ENCODE measurements around the gene CFAP46. TPM values are rescaled to one million over a fixed set of nuclear protein-coding genes. Genes with fewer than 3 reads are reported as not detected.

Gene CFAP46
- total RNA-seq, 1 donor from 2014 or later: 0.20 TPM

DNA sequence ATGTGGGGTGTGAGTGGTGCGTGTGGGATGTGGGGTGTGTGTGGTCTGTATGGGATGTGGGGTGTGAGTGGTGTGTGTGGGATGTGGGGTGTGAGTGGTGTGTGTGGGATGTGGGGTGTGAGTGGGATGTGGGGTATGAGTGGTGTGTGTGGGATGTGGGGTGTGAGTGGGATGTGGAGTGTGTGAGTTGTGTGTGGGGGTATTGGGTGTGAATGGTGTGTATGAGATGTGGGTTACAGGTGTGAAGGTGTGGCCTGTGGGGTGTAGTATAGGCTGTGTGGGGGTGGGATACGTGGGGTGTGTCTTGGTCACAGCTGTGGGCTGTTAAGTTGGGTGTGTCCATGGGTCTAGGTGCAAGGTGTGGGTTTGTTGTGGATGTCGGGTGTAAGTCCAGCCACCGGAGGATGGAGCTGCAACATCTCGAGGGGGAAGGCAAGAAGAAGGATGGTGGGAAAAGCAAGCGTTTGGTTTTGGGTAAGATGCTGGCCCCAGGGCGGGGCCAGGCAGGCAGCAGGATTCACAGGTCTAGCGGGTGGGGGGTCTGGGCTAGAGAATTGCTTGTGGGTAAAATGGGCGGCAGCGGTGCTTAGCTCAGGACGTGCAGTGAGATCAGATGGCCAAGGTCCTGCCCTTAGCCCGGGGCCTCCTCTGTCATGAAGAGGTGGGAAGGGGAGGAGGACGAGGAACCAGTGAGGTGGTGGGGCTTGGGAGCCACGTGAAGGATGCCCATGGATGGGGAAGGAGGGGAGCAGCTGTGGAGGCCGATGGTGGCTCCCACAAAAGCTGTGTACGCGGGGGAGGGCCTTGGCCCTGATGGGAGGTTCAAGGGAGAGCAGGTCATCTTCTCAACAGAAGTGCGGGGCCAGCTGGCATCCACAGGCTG, 60.1 kb downstream of the CFAP46 start:
- DNase-seq (ENCODE audit: low read depth in 2 of 2): no peak

DNA sequence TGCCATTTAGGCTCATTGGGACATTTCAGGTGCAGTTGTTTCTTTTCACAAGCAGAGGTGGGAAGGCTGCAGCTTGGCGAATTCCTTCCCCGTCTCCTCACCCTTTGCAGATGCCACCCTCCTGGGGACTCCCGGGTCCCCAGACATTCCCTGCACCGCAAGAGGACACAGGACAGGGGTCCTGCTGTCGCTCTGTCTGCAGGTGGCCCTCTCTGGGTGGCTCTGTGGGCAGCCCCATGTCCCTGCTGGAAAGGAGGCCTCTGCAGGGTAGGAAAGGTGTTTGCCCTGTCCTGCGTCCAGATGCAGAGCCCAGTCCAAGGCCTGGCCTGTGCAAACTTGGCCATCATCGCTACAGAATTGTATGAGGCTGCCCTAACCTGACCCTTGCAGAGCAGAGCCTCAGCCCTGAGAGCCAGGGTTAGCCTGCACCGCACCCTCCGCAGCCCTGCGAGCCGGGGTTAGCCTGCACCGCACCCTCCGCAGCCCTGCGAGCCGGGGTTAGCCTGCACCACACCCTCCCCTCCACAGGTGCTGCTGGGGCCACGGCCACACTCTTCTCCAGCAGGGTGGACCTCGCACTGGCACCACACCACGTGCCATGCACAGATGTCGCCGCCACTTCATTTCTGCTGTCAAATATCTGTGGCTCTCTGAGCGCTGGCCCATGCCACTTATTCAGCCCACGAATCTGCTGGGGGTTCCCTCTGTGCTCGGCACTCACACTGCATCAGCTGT, 61.0 kb downstream of the CFAP46 start:
- no peak for DNase-seq (ENCODE audit: low read depth in 2 of 2)

DNA sequence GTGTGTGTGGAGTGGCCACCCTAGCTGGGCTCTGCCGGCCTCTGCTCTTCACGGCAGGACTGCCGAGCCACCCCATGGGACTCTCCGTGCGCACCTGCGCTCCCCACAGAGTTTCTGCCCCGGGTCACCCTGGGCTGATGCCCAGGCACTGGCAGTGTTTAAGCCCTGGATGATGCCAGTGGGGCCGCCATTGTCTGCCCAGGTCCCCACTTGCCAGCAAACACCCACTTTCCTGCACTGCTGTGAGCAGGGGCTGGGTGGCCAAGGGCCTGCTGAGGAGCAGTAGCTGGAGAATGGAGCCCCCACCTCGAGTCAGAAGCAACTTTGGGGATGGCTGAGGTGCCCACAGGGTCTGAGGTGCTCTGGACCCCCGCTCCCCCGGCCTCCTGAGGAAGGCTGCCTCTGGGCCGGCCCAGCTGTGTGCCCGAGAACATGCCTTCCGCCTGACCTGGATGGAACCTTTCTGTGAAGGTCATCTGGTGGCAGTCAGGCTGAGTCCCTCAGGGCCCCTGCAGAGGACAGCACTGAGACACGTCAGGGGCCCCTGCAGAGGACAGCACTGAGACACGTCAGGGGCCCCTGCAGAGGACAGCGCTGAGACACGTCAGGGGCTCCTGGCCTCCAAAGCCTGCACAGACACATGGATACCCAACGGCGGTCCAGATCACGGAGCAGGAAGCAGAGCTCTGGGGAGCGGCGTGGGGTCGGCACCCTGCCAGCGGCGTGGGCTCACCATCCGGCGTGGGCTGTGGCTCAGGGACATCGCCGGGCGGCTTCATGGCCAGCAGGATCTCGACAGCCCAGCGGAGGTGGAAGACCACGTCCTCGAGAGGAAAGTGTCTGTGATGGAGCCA, 62.0 kb downstream of the CFAP46 start:
- no peak for DNase-seq (ENCODE audit: low read depth in 2 of 2)

DNA sequence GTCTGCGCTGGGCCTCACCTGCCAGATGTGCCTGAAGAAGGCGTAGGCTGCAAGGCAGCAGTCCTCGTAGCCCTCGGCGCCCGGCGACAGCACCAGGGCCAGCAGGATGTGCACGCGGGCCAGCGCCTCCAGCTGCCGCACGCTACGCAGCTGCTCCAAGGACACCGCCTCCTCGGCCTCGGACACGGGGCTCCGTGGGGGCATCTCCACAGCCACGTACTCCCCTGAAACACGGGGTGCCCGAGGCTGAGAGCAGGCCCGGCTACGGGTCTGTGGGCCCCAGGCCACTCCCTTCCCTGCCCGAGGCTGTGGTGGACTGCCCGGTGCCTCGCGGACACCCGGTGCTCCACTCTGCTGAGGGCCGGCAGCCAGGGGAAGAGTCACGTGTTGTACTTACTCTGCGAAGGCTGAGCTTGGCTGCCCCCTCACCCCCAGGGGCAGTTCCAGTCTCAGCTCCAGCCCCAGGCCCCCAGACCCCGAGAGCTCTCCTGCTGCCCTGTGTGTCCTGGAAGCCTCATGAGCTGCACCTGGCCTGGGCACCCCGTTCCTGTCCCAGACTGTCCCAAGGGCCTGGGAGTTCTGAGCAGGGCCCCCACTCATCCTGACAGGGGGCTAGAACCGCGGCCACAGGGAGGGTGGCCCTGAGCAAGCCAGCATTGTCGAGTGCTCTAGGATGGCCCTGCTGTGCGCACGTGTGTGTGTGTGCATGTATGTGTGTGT, 62.8 kb downstream of the CFAP46 start:
- no peak for DNase-seq (ENCODE audit: low read depth in 2 of 2)

DNA sequence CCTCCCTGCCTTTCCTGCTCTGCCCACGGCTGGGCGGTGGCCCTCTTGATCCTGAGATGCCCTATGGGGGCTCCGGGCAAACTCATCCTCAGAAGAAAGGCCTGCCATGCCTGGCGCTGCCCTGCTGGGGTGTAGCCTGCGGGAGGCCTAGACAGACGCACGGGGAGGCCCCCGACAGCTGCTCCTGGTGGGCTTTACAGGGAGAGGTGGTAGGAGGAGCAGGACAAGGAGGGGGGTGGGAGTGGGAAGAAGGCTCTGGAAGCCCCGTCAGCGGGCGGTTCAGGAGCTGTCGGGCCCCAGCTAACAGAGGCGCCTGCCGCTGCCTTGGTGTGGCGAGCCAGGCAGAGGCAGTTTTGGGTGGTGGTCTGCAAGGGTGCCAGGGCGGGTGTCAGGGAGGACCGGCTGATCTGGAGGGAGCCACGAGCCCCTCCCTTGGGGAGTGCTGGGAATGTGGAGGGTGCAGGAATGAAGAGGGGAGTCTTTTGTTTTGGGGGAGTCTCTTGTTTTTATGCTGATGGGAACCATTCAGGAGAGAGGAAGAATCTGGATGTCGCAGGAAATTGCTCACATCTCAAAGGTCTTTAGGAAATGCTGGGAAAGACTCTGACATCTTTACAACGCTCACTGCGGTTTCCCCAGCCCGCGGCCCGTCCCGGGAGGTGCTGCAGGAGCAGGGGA, 63.5 kb downstream of the CFAP46 start:
- no peak for DNase-seq (ENCODE audit: low read depth in 2 of 2)

DNA sequence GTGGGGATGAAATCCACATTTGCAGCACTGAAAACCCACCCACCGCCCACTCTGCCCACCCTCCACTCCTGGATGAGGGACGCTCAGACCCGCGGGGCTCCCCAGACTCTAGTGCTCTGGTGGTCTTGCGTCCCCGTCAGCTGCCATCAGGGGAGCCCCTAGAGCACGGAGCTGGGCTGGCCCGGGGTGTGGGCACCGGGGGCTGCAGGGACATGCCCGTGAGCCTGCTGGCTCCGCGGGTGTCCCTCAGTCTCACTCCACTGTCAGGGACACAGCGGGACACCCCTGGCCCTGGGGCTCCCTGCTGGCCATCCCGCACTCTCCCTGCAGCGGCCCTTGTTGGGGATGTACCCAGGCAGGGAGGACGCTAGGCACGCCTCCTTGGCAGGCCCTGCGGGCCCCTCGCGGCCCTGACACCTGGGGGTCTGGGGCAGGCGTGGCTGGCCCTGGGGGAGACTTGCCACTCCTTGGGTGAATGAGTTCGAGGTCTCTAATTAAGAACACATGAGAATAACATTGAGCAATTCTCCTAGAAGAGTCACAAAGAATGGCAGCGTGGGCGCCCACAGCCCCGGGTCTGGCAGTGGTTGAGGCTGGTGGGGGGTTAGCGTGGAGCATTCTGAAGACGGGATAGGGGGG, 64.2 kb downstream of the CFAP46 start:
- DNase-seq (ENCODE audit: low read depth in 2 of 2): no peak

DNA sequence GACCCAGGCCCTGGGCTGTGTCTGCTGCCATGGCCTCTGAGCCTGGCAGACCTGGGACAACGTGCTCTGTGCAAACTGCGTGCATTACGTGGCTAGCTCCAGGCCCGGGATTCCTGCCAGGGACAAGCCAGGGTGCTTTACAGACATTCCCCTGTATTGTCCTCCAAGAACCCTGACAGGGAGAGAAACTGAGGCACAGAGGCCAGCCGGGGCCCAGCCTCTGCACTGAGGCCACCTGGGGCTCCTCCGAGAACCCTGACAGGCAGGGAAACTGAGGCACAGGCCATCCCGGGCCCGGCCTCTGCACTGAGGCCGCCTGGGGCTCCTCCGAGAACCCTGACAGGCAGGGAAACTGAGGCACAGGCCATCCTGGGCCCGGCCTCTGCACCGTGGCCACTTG, 64.9 kb downstream of the CFAP46 start:
- DNase-seq (ENCODE audit: low read depth in 2 of 2): no peak

DNA sequence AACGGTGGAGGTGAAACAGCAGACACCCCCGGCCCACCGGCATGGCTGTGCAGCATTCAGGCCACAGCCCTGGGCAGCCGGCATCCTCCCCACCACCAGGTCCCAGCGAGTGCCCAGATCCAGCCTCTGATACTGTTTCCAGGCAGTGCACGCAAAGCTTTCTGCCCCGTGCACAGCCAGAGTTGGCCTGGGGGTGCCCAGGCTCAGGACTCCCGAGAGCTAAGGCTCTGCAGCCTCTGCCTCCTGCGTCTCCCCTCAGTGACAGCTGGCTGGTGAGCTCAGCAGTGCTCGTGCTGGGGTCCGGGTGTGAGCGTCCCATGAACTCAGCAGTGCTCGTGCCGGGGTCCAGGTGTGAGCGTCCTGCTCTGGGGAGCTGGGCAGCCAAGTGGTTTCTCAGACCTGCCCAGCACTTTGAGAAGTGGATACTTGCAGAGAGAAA, 65.4 kb downstream of the CFAP46 start:
- no peak for DNase-seq (ENCODE audit: low read depth in 2 of 2)

DNA sequence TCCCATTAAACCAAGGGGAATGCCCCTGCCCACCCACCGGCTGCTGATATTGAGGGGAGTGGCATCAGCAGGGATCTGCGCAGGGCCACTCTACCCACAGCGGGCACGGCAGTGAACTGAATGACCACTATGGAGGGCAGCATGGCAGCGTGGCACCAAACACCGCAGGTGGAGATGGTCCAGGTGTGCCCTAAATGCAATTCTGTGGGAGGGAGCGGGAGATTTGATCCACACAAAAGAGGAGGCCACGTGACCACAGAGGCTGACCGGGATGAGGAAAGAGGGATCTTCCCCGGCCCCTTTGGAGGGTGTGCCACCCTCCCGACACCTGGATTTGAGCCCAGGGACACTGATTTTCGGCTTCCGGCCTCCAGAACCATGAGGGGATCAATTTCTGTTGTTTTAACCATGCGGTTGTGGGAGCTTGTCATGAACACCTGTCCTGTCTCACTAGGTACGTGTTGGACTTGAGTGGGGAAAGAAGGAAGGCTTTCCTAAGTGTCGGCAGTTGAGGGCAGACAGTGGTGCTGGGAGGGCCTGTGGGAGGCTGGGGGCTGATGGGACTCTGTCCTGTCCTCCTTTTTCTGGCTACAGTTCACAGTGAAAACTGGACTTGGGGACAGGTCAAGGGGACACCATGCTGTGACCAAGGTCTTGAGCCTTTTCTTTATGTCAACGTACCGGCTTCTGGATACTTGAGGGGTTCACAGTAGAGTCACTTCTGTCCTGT, 66.1 kb downstream of the CFAP46 start:
- DNase-seq (ENCODE audit: low read depth in 2 of 2): no peak

DNA sequence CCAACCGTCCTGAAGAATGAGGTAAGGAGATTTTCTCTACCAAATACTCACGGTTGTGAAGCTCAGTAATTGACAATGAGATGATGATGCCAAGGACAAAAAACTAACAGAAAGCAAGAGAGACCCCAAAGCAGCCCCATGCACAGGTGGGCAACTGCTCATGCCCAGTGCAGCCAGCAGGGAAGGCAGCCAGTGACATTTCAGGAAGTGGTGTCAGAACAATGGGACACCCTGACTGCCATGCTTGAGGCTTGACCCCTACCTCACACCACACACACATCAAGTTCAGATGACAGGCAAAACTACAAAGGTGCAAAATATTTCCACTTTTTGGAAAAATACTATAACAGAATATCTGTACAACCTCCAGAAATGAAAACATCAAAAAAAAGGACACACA, 66.9 kb downstream of the CFAP46 start:
- DNase-seq (ENCODE audit: low read depth in 2 of 2): no peak

DNA sequence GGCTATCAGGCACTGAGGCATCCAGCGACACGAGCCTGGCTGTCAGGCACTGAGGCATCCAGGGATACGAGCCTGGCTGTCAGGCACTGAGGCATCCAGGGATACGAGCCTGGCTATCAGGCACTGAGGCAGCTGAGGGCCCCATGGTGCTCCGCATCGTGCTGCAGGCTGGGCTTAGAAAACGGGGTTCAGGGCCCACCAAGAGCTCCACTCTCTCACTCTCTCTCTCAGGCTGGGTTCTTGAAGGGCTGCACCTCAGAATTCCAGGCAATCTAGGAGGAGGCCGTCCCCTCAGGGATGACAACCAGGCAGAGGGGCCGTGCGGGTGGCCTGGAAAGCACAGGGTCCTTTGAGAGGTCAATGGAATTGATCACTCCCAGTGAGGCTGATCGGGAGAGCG, 69.0 kb downstream of the CFAP46 start:
- DNase-seq (ENCODE audit: low read depth in 2 of 2): no peak

DNA sequence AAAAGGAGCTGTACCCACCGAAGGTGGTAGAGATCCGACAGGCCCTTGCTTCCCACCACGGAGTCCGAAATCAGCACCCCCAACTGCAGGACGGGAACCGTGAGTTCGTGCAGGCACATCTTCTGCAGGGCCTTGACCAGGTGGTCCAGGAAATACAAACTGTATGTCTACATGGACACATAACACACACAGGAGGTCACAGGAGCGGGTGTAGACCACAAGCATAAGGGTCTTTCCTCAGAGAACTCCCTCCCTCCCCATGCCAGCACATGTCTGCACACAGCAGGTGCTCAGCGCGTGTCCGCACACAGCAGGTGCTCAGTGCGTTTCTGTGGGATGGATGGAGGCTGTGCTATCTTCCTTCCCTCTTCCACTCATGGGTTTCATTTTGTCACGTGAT, 69.7 kb downstream of the CFAP46 start:
- DNase-seq (ENCODE audit: low read depth in 2 of 2): no peak

DNA sequence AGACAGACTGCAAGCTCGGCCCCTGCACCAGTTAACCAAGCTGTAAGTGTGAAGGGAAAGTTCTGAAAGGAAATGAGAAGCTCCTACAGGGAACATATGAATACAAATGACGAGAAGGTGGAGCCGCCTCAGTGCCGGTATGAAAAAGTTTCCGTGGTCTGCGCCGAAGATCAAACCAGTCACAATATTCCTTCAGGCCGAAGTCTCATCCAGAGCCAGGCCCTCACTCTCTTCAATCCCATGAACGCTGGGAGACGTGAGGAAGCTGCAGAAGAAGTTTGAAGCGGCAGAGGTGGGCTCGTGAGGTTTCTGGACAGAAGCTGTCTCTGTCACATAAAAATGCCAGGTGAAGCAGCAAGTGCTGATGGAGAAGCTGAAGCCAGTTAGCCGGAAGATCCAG, 71.9 kb downstream of the CFAP46 start:
- no peak for DNase-seq (ENCODE audit: low read depth in 2 of 2)

DNA sequence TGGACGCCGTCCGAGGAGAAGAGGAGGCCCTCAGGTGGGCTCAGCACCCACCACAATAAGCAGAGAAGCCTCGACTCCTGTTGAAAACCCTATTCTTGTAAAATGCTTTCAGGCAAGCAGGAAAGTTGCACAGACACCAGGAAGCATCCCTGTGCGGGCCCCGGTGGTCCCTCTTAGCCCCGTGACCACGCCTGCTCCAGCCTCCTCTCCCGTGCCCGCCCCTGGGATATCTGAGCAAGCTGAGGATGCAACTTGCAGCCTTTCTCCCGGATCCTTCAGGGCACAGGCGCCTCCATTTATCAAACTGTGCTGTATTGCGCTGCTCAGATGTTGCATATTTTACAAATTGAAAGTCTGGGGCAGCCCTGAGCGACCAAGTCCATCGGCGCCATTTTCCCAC, 72.7 kb downstream of the CFAP46 start:
- DNase-seq (ENCODE audit: low read depth in 2 of 2): no peak

DNA sequence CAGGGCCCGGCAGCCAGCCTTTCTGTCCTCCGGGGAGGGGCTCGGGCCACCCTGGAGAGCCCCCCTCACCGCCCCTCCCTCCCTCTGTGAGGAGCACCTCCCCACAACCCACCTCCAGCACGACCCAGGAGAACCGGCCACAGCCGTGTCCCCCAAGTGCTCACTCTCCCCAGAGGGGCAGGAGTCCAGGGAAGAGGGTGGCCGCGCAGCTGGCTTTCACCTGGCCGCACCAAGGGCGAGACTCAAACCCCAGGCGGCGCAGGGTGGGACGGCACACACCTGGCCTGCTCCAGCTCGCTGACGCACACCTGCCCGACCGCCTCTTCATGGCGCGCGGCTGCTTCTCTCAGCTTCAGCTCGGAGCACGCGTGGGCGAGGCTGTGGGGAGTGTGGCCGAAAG, 73.4 kb downstream of the CFAP46 start:
- DNase-seq (ENCODE audit: low read depth in 2 of 2): no peak

DNA sequence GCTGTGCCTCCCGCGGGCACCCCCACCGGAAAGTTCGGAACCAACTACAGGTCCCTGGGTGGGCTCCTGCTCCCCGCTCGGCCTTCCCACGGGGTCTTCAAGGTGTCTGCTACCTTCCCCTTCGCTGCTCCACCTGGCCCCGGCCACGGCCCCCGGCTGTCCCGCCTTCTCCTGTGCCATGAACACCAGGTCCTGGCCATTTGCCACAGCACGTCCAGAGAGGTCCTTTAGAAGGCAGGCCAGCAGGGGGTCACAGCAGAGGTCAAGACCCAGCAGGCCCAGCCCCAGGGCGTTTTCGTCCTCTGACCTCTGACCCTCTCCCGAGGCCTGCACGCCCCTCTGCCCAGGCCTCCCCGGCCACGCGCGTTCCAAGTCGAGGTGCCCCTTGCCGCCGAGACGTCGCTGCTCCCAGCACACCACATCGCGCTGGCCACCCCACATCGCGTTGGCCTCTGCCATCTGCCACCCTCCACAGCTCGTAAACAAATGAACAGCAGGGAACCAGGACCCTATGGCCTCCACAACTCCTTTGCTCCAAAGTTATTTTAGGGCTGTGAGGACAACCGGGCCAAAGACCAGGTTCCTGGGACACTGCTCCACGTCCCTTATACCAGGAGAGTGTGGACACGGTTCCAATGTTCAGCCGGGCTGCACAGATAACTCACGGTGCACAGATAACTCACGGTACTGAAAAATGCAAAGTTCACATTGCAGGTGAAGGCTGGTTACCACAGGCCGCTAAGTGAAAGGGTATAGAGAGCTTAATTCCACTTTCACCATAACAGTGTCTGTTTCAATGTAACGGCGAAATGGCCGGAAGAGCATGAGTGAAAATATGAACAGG, 74.3 kb downstream of the CFAP46 start:
- DNase-seq (ENCODE audit: low read depth in 2 of 2): no peak

DNA sequence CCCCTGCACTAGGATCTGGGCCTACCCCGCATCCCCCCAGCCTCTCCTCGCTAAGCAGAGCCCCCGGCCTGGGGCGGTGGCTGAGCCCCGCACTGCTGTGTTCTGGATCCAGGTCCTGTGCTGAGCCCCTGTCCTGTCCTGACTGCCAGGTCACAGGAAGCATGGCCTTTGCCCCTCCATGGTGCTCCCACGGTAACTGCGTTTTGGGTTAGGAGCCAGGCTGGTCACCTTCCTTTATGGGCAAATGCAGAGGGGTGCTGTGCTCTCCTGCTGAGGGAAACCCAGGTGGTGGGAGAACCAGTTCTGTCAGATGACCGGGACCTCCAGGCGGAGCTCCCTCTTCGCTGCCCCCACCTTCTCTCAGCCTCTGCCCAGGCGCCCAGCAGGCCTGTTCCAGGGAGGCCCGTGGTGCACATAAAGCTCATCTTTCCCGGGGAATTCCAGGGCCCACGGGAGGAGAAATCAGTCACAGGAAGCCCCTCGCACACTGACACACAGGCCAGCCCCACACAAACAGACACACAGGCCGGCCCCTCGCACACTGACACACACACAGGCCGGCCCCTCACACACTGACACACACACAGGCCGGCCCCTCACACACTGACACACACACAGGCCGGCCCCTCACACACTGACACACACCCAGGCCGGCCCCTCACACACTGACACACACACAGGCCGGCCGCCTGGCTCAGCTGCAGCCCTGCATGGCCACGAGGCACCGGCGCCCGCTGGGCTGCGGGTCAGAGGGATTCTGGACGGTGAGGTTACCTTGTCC, 75.6 kb downstream of the CFAP46 start:
- no peak for DNase-seq (ENCODE audit: low read depth in 2 of 2)

Data from lung microvascular endothelial cell (primary cell).